Measurements from ENCODE around the gene MAN2A2. TPM values are rescaled to one million over a fixed set of nuclear protein-coding genes. Genes with fewer than 3 reads are reported as not detected.

MAN2A2 gene
- total RNA-seq, 3 donors from 2014 or later = 38.2 to 58.0 (median 56.9) TPM

DNA sequence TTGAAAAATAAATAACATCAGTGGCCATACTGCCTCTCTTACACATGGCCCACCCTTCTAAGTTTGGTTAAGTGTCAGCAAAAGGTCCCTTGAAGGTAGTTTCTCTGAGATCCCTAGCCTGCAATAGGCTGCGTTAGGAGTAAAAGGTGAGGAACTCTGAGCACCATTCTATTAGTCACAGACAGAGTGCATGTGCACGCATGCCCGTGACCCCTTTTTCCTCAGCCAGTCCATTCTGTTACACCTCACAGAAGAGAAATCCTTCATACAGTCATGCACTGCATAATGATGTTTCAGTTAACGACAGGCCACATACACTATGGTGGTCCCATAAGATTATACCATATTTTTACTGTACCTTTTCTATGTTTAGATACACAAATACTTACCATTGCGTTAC lies 64.1 kb downstream of the MAN2A2 start:
- H3K36me3 ChIP-seq = no peaks in the 10 kb centered on the region
- H3K4me3 ChIP-seq = no peak overlapping the region
- TF ChIP-seq POLR2AphosphoS5 (IDR thresholded peaks at IDR 0.05) (no peak), POLR2A (IDR thresholded peaks at IDR 0.05) (no peak)
- TF ChIP-seq, protein P1, sequence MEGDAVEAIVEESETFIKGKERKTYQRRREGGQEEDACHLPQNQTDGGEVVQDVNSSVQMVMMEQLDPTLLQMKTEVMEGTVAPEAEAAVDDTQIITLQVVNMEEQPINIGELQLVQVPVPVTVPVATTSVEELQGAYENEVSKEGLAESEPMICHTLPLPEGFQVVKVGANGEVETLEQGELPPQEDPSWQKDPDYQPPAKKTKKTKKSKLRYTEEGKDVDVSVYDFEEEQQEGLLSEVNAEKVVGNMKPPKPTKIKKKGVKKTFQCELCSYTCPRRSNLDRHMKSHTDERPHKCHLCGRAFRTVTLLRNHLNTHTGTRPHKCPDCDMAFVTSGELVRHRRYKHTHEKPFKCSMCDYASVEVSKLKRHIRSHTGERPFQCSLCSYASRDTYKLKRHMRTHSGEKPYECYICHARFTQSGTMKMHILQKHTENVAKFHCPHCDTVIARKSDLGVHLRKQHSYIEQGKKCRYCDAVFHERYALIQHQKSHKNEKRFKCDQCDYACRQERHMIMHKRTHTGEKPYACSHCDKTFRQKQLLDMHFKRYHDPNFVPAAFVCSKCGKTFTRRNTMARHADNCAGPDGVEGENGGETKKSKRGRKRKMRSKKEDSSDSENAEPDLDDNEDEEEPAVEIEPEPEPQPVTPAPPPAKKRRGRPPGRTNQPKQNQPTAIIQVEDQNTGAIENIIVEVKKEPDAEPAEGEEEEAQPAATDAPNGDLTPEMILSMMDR (IDR thresholded peaks at IDR 0.05) = no peak
- H3K27ac ChIP-seq = no peak overlapping the region
- no peaks in the 10 kb centered on the region for H3K4me1 ChIP-seq
- intact Hi-C loops (cut with DNase I; ENCODE audit: low total_unique reads) = no loop called here
- no peak for DNase-seq (ENCODE audit: low spot score in 2 of 2)
- H3K9me3 ChIP-seq = no peaks in the 10 kb centered on the region
- no peaks in the 10 kb centered on the region for H3K27me3 ChIP-seq

DNA sequence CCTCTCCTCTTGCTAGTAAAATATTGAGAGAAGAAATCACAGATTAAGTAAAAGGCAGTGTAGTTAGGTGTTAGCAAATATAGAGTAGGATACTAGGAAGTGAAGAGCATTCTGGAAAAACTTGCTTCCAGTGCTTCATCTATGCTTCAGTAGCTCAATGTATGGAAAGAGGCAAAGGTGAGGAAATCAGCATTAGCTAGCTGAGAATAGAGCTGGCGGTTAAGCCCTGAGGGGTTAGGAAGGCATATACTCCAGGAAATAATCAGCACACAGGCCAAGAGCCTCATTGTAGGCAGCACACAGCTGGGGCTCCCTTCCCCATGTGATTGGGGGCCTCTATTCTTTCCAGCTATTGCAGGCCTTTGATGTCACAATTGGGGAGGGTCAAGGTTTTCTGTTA lies 65.3 kb downstream of the MAN2A2 start:
- Histone ChIP-seq H3K4me1 (no peaks in the 10 kb centered on the region), H3K27me3 (no peaks in the 10 kb centered on the region), H3K4me3 (no peak overlapping the region), H3K36me3 (no peaks in the 10 kb centered on the region), H3K27ac (no peak overlapping the region), H3K9me3 (no peaks in the 10 kb centered on the region)
- intact Hi-C loops (cut with DNase I; ENCODE audit: low total_unique reads) = no loop called here
- no peak for DNase-seq (ENCODE audit: low spot score in 2 of 2)
- TF ChIP-seq, protein P1 (IDR thresholded peaks at IDR 0.05) = no peak
- TF ChIP-seq POLR2AphosphoS5 (IDR thresholded peaks at IDR 0.05) (no peak), POLR2A (IDR thresholded peaks at IDR 0.05) (no peak)

DNA sequence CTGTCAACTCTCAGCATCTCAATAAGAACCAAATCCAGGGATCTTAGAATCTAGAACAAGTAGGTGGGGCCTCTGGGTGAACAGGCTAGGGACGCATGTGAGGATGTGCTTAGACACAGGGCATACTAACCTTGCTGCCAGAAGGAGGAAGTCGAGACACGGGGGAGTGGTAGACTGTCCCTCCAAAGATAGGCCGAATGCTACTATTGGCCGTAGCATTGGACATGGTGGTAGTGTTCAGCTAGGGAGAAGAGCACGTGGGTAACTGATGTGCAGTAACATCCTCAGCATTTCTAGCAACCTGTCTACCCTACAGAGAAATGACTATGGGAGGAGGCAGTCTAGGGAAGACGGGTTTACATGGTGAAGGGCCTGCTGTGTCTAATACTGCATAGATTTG lies 67.2 kb downstream of the MAN2A2 start:
- Histone ChIP-seq H3K4me1 (no peaks in the 10 kb centered on the region), H3K36me3 (no peaks in the 10 kb centered on the region), H3K9me3 (no peaks in the 10 kb centered on the region), H3K4me3 (no peak overlapping the region), H3K27me3 (no peaks in the 10 kb centered on the region), H3K27ac (no peak overlapping the region)
- TF ChIP-seq POLR2A (IDR thresholded peaks at IDR 0.05) (no peak), POLR2AphosphoS5 (IDR thresholded peaks at IDR 0.05) (no peak)
- TF ChIP-seq, protein P1 (IDR thresholded peaks at IDR 0.05) = no peak
- no peak for DNase-seq (ENCODE audit: low spot score in 2 of 2)
- intact Hi-C loops (cut with DNase I; ENCODE audit: low total_unique reads) = no loop called here

DNA sequence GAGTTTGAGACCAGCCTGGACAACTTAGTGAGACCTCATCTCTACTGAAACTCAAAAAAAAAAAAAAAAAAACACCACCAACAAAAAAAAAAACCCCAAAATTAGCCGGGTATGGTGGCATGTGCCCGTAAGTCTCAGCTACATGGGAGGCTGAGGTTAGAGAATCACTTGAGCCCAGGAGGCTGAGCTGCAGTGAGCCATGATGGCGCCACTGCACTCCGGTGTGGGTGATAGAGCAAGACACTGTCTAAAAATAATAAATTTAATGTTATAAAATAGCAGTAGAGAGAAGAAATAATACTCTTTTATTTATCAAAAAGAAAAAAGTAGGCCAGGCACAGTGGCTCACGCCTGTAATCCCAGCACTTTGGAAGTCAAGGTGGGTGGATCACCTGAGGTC lies 69.0 kb downstream of the MAN2A2 start:
- no peak overlapping the region for H3K27ac ChIP-seq
- TF ChIP-seq, protein P1 (IDR thresholded peaks at IDR 0.05) = no peak
- TF ChIP-seq POLR2A (IDR thresholded peaks at IDR 0.05) (no peak), POLR2AphosphoS5 (IDR thresholded peaks at IDR 0.05) (no peak)
- no peaks in the 10 kb centered on the region for H3K4me1 ChIP-seq
- no peaks in the 10 kb centered on the region for H3K27me3 ChIP-seq
- H3K36me3 ChIP-seq = no peaks in the 10 kb centered on the region
- no peaks in the 10 kb centered on the region for H3K9me3 ChIP-seq
- no peak overlapping the region for H3K4me3 ChIP-seq
- intact Hi-C loops (cut with DNase I; ENCODE audit: low total_unique reads) = no loop called here
- DNase-seq (ENCODE audit: low spot score in 2 of 2) = no peak

Other genes starting within 250 kb of the MAN2A2 start
- gene BLM, start 186.0 kb upstream of the MAN2A2 start, total RNA-seq = 1 to 10 TPM in 2 of 3 donors, under 1 TPM in 1; 0.33 to 7.4 (median 2.2) TPM
- 10 to 100 TPM; 34.5 to 48.5 (median 36.4) TPM for gene FURIN, start 34.7 kb upstream of the MAN2A2 start, total RNA-seq
- 10 to 100 TPM; 41.4 to 54.7 (median 42.3) TPM for gene FES, start 18.8 kb upstream of the MAN2A2 start, total RNA-seq
- gene HDDC3, start 29.2 kb downstream of the MAN2A2 start, total RNA-seq = 10 to 100 TPM; 19.0 to 22.3 (median 19.4) TPM
- gene UNC45A, start 32.0 kb downstream of the MAN2A2 start, total RNA-seq = 10 to 100 TPM; 52.4 to 65.0 (median 59.8) TPM
- 1 to 10 TPM; 5.3 to 9.8 (median 7.9) TPM for gene RCCD1, start 51.6 kb downstream of the MAN2A2 start, total RNA-seq
- 10 to 100 TPM in 2 of 3 donors, 1 to 10 TPM in 1; 4.3 to 19.8 (median 10.5) TPM for gene PRC1, start 91.2 kb downstream of the MAN2A2 start, total RNA-seq
- gene VPS33B, start 119.3 kb downstream of the MAN2A2 start, total RNA-seq = 10 to 100 TPM in 1 of 3 donors, 1 to 10 TPM in 2; 8.8 to 10.7 (median 9.0) TPM
- gene SV2B, start 197.0 kb downstream of the MAN2A2 start, total RNA-seq = 1 to 10 TPM in 2 of 3 donors, under 1 TPM in 1; 0.44 to 4.9 (median 2.2) TPM